PFSK-1 (cell line): ENCODE data around the gene HHAT.

Experiments
- FOXP2 ChIP-seq: optimal IDR thresholded peaks from 2 replicates; pipeline ENCODE3; 2011; ENCODE audit warnings: borderline replicate concordance, control low read depth, inconsistent platforms; ENCODE audit not compliant: insufficient read depth; ENCODE audit errors: extremely low read length, extremely low read depth
- POLR2AphosphoS5 ChIP-seq: IDR thresholded peaks from 2 replicates; pipeline ENCODE4 v1.6.1; 2012; ENCODE audit warnings: low read depth, mild to moderate bottlenecking, control low read depth, low read length, moderate library complexity
- REST ChIP-seq, 2 experiments: IDR thresholded peaks; 2 replicates each; pipeline versions ENCODE4 v1.6.1 to v1.8.0; 2011 to 2012; ENCODE audit warnings: low read depth in 2 of 2, low read length in 2 of 2, control low read depth in 1 of 2, inconsistent platforms in 1 of 2, mild to moderate bottlenecking in 1 of 2, moderate library complexity in 1 of 2; ENCODE audit not compliant: insufficient read depth in 1 of 2
- SIN3A ChIP-seq: IDR thresholded peaks from 2 replicates; pipeline ENCODE4 v1.6.1; 2012; ENCODE audit warnings: mild to moderate bottlenecking, low read length, moderate library complexity, borderline replicate concordance; ENCODE audit not compliant: insufficient read depth
- TAF1 ChIP-seq: IDR thresholded peaks from 2 replicates; pipeline ENCODE4 v1.6.1; 2012; ENCODE audit warnings: low read length, control low read depth, borderline replicate concordance; ENCODE audit not compliant: insufficient read depth

Gene HHAT

GRCh38 chr1:210332233-210332632, 3.5 kb downstream of the HHAT start:
- TF ChIP-seq SIN3A (no peak), POLR2AphosphoS5 (no peak), REST (IDR thresholded peaks at IDR 0.05; ENCODE audit: insufficient read depth in 1 of 2, low read depth in 2 of 2, low read length in 2 of 2) (no peak), TAF1 (no peak)

DNA sequence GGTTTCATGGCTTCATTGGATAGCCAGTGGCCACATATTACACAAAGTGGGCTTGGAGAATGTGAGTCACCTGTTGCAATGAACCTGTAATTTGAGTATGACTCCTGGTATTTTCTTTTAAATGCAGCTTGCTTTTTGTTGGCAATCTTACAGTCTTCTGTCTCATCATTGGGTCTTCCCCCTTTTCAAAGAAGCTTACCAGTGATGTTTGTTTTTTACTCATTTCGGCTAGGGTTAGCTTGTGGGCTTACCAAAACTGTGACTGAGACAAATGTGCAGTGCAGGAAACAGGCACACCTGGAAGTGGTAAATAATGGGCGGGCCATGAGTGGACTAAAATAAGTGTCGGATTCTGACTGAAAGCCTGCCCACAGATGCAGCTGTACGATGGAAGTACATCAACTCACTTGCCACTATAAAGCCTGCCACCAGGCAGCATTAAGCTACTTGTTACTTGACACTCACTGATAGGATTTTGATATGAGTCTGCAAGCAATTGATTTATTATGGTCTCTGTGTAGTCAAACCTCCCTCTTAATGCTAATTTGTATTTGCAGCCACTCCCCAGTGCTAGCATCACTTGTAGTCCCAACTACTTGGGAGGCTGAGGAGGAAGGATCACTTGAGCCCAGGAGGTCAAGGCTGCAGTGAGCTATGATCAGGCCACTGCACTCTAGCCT, 4.2 kb downstream of the HHAT start:
- no peak for TF ChIP-seq REST (IDR thresholded peaks at IDR 0.05; ENCODE audit: insufficient read depth in 1 of 2, low read depth in 2 of 2, low read length in 2 of 2)
- no peak for TF ChIP-seq TAF1
- no peak for TF ChIP-seq POLR2AphosphoS5
- TF ChIP-seq FOXP2, result no peak
- TF ChIP-seq SIN3A, result no peak

DNA sequence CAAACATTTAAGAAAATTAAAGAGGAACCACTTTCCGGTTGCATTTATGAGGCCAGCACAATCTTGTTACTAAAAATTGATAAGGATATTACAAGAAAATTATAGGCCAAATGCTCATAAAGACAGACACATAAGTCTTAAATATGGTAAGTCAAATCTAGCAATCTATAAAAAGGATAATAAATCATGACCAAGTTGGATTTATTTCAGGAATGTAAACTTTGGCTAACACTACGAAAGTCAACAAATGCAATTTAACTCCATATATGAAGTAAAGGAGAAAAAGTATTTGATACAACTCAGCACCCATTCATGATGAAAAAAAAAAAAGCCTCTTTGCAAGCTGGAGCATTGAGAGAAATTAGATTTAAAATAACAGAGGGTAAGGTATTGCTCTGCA, 6.3 kb downstream of the HHAT start:
- TF ChIP-seq REST (IDR thresholded peaks at IDR 0.05; ENCODE audit: insufficient read depth in 1 of 2, low read depth in 2 of 2, low read length in 2 of 2) (no peak), TAF1 (no peak), POLR2AphosphoS5 (no peak), SIN3A (no peak), FOXP2 (no peak)

GRCh38 chr1:210336362-210336761, 7.7 kb downstream of the HHAT start:
- TF ChIP-seq SIN3A (no peak), POLR2AphosphoS5 (no peak), TAF1 (no peak), FOXP2 (no peak), REST (IDR thresholded peaks at IDR 0.05; ENCODE audit: insufficient read depth in 1 of 2, low read depth in 2 of 2, low read length in 2 of 2) (no peak)

DNA sequence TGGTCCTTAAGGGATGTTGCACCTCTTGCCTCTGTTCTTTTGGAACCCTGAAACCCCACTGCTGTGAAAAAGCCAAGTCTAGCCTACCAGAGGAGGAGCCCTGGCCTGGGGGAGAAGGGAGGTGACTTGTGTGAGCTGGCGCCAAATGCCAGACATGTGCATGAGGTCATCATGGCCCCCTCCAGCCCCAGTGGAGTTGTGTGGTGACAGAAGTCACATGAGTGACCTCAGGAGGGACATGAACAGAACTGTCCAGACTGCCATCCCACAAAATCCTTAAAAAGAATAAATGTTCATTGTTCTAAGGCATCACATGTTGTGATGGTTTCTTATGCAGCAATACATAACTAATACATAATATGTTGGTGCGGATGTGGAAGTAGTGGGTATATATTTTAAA, 10.8 kb downstream of the HHAT start:
- TF ChIP-seq REST (IDR thresholded peaks at IDR 0.05; ENCODE audit: insufficient read depth in 1 of 2, low read depth in 2 of 2, low read length in 2 of 2), result no peak
- TF ChIP-seq POLR2AphosphoS5, result no peak
- TF ChIP-seq TAF1, result no peak
- no peak for TF ChIP-seq SIN3A
- no peak for TF ChIP-seq FOXP2
